Activated CD8-positive, alpha-beta T cell treated with anti-CD3 and anti-CD28 coated beads for 36 hours (primary cell): ENCODE data around the gene LGI4. TPM values are rescaled to one million over a fixed set of nuclear protein-coding genes. Genes with fewer than 3 reads are reported as not detected.
A peak's percentile ranks its signal among the peaks of the same experiment; 100 is the strongest.

Experiments
- ATAC-seq: fragments of 200-7000 bp; cut with Tn5 transposase; one replicate; pipeline ENCODE4 v1.10.0; 2021; ENCODE audit warnings: mild to moderate bottlenecking, moderate library complexity
- CTCF ChIA-PET: fragments of 350-600 bp; sonication (Branson Sonifier 250); formaldehyde crosslinking; loops from one replicate; lab custom pipeline; 2021; ENCODE audit warnings: antibody characterized with exemption; lab: Charles Lee
- POLR2A ChIA-PET: fragments of 350-600 bp; sonication (Branson Sonifier 250); formaldehyde crosslinking; loops from one replicate; lab custom pipeline; 2021; ENCODE audit warnings: antibody characterized with exemption; lab: Charles Lee
- DNase-seq: peaks from one replicate; pipeline ENCODE4 v3.0.0-alpha.2; 2020
- H3K27ac Mint-ChIP-seq: one replicate; pipeline ENCODE4 v1.8.0; 2021; ENCODE audit warnings: mild to moderate bottlenecking, mixed read lengths
- H3K27me3 Mint-ChIP-seq: one replicate; pipeline ENCODE4 v1.8.0; 2021; ENCODE audit warnings: mixed read lengths
- H3K36me3 Mint-ChIP-seq: one replicate; pipeline ENCODE4 v1.8.0; 2021; ENCODE audit warnings: low read depth, mixed read lengths
- H3K4me1 Mint-ChIP-seq: one replicate; pipeline ENCODE4 v1.8.0; 2021; ENCODE audit warnings: low read depth, mixed read lengths
- H3K4me3 Mint-ChIP-seq: one replicate; pipeline ENCODE4 v1.8.0; 2021; ENCODE audit warnings: mild to moderate bottlenecking, moderate library complexity, mixed read lengths
- H3K9me3 Mint-ChIP-seq: one replicate; pipeline ENCODE4 v1.8.0; 2021; ENCODE audit warnings: mixed read lengths
- CTCF ChIP-seq: fragments of 200-600 bp; IDR thresholded peaks from one replicate; pipeline ENCODE4 v1.8.0; 2022; ENCODE audit warnings: antibody characterized with exemption, mild to moderate bottlenecking
- intact Hi-C: fragments of 100-400 bp; cut with micrococcal nuclease; formaldehyde crosslinking; loops from one replicate; pipeline ENCODE4 v1.10.0; 2022
- total RNA-seq, 2 experiments: library from RNA; stranded (reverse); gene quantifications; one replicate each; pipeline ENCODE4 v1.2.3, GENCODE V29; 2021

LGI4 gene
- total RNA-seq, 2 experiments from 2014 or later = 0.25 to 0.27 TPM

GRCh38 chr19:35093941-35094647, 40.8 kb downstream of the LGI4 start:
- H3K36me3 Mint-ChIP-seq = no peaks in the 10 kb centered on the region
- ChIA-PET POLR2A (no interaction called here), CTCF (interaction anchor here (1.9 kb wide), 1 partner anchor 27 kb away, joined by 7 read pairs; no protein-coding TSS in a partner anchor)
- H3K4me1 Mint-ChIP-seq = peaks cover 2% of the 10 kb centered on the region
- no peak overlapping the region for H3K4me3 Mint-ChIP-seq
- no peaks in the 10 kb centered on the region for H3K9me3 Mint-ChIP-seq
- DNase-seq (no peak), ATAC-seq (no peak)
- no peak for TF ChIP-seq CTCF
- intact Hi-C loops = no loop called here
- H3K27ac Mint-ChIP-seq = no peak overlapping the region
- peaks cover 3% of the 10 kb centered on the region for H3K27me3 Mint-ChIP-seq

GRCh38 chr19:35093430-35093829, 41.4 kb downstream of the LGI4 start:
- Mint-ChIP-seq H3K4me3 (no peak overlapping the region), H3K36me3 (no peaks in the 10 kb centered on the region), H3K27me3 (peaks cover 3% of the 10 kb centered on the region), H3K27ac (no peak overlapping the region), H3K4me1 (peaks cover 2% of the 10 kb centered on the region), H3K9me3 (no peaks in the 10 kb centered on the region)
- POLR2A ChIA-PET = no interaction called here
- CTCF ChIA-PET = interaction anchor here (1.9 kb wide), 1 partner anchor 27 kb away, joined by 7 read pairs; no protein-coding TSS in a partner anchor
- ATAC-seq (no peak), DNase-seq (no peak)
- intact Hi-C loops = no loop called here
- no peak for TF ChIP-seq CTCF

DNA sequence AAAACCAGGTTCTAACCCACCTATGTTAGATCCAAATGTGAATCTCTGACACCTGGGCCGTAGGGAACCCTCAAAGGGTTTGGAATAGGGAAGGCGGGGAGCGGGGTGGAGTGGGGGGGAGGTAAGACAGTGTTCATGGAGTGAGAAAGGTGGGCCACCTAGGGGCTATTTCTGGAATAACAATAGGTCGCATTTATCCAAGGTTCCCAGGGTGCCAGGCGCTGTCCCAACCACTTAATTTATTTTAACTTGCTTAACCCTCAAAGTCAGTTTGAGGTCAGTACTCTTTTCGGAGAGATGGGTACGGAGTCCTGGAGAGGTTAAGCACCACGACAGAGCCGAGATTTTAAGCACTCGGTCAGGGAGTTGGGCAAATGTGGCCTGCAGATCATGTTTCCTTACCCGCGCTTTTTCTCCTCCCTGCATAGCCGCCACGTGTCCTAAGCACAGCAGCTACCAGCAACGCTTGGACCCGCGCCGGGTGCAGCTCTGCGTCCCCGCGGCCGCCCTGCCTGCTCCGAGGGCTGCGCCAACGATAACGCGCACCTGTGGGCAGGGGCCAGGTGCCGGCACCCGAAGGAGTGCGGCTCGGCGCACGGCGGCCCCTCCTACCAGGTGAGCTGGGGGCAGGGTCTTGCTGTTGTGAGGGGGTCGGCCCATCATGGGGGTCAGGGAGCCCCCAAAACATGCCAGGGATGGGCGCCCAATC, 44.2 kb downstream of the LGI4 start:
- DNase-seq (peak; percentile 66), ATAC-seq (peak; percentile 96)
- H3K4me3 Mint-ChIP-seq = peak overlapping the region; percentile 32
- TF ChIP-seq CTCF = peak; percentile 75
- peaks cover 9% of the 10 kb centered on the region for H3K4me1 Mint-ChIP-seq
- ChIA-PET CTCF (interaction anchor here (0.6 to 3.4 kb wide), 8 partner anchors 10 to 263 kb away, joined by 3 to 21 read pairs (median 4); no protein-coding TSS in a partner anchor), POLR2A (interaction anchor here (0.7 to 1.2 kb wide), 2 partner anchors 42 to 78 kb away, joined by 3 read pairs; no protein-coding TSS in a partner anchor)
- no peaks in the 10 kb centered on the region for H3K36me3 Mint-ChIP-seq
- H3K27ac Mint-ChIP-seq = no peak overlapping the region
- intact Hi-C loops = no loop called here
- peaks cover 3% of the 10 kb centered on the region for H3K27me3 Mint-ChIP-seq
- H3K9me3 Mint-ChIP-seq = no peaks in the 10 kb centered on the region

DNA sequence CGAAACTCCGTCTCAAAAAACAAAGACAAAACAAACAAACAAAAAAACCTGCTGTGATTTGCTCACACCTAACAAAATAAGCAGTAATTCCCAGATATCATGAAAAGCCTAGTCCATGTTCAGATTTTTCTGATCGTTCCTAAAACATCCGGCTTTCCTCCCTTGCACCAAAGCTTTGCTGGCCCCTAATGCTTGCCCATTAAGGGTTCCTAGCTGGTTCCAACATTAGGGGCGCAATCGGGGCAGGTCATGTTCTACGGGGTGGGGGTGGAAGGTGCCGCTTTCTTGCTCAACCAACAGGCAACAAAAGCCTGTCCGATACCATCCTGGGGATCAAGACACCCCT, 44.7 kb downstream of the LGI4 start:
- peaks cover 11% of the 10 kb centered on the region for H3K4me1 Mint-ChIP-seq
- ChIA-PET CTCF (interaction anchor here (0.9 to 3.4 kb wide), 4 partner anchors 23 to 117 kb away, joined by 3 to 21 read pairs (median 14); no protein-coding TSS in a partner anchor), POLR2A (interaction anchor here (0.7 to 1.2 kb wide), 2 partner anchors 42 to 78 kb away, joined by 3 read pairs; no protein-coding TSS in a partner anchor)
- no peaks in the 10 kb centered on the region for H3K36me3 Mint-ChIP-seq
- ATAC-seq (no peak), DNase-seq (no peak)
- peaks cover 3% of the 10 kb centered on the region for H3K27me3 Mint-ChIP-seq
- intact Hi-C loops = no loop called here
- no peak overlapping the region for H3K4me3 Mint-ChIP-seq
- H3K9me3 Mint-ChIP-seq = no peaks in the 10 kb centered on the region
- H3K27ac Mint-ChIP-seq = no peak overlapping the region
- no peak for TF ChIP-seq CTCF
